MCF 10A (cell line): ENCODE measurements around the gene ZRSR2. TPM values are rescaled to one million over a fixed set of nuclear protein-coding genes. Genes with fewer than 3 reads are reported as not detected.

Experiments used
- BruUV-seq: library from RNA; stranded (reverse); fragments of 400-500 nt; replicated peaks from 2 replicates; lab custom pipeline; 2021; lab: Mats Ljungman, UMichigan
- CTCF ChIA-PET: fragments of 300-600 bp; sonication (Branson Sonifier 250); formaldehyde crosslinking; extraction: SDS; loops from one replicate; lab custom pipeline; 2021; ENCODE audit warnings: antibody characterized with exemption, inconsistent platforms; lab: Yijun Ruan, JAX
- POLR2A ChIA-PET: fragments of 300-600, 350-650 bp; sonication (Branson Sonifier 250); formaldehyde crosslinking; extraction: SDS; loops from one replicate; lab custom pipeline; 2020; ENCODE audit warnings: antibody characterized with exemption, inconsistent platforms; lab: Yijun Ruan, JAX
- DNase-seq: peaks from one replicate; pipeline ENCODE4 v3.0.0-alpha.2; 2018; ENCODE audit not compliant: unreplicated experiment
- H3K27ac Mint-ChIP-seq: one replicate; pipeline ENCODE4 v1.8.0; 2022; ENCODE audit warnings: mild to moderate bottlenecking, low read depth, mixed read lengths; ENCODE audit not compliant: unreplicated experiment
- H3K27me3 Mint-ChIP-seq: one replicate; pipeline ENCODE4 v1.8.0; 2022; ENCODE audit warnings: mixed read lengths; ENCODE audit not compliant: insufficient read depth, unreplicated experiment
- H3K36me3 Mint-ChIP-seq: one replicate; pipeline ENCODE4 v1.8.0; 2022; ENCODE audit warnings: mild to moderate bottlenecking, moderate library complexity, mixed read lengths; ENCODE audit not compliant: insufficient read depth, unreplicated experiment
- H3K4me1 Mint-ChIP-seq: one replicate; pipeline ENCODE4 v1.8.0; 2022; ENCODE audit warnings: mixed read lengths; ENCODE audit not compliant: insufficient read depth, unreplicated experiment
- H3K4me3 Mint-ChIP-seq: one replicate; pipeline ENCODE4 v1.8.0; 2022; ENCODE audit warnings: mild to moderate bottlenecking, moderate library complexity, mixed read lengths; ENCODE audit not compliant: unreplicated experiment
- H3K9me3 Mint-ChIP-seq: one replicate; pipeline ENCODE4 v1.8.0; 2022; ENCODE audit warnings: mixed read lengths; ENCODE audit not compliant: unreplicated experiment
- intact Hi-C: fragments of 100-400 bp; cut with micrococcal nuclease; formaldehyde crosslinking; loops from 2 replicates; pipeline ENCODE4 v1.14.1; 2022
- total RNA-seq: library from RNA; stranded (reverse); gene quantifications from 2 replicates; pipeline ENCODE4 v1.2.3, GENCODE V29; 2022
- TF ChIP-seq, protein P1 (sequence below): fragments of 200-600 bp; IDR thresholded peaks from one replicate; pipeline ENCODE4 v1.8.0; 2022; ENCODE audit warnings: antibody characterized with exemption, mild to moderate bottlenecking; ENCODE audit not compliant: unreplicated experiment

The ZRSR2 gene
- total RNA-seq, 1 experiment from 2014 or later, result 20.3 TPM

- POLR2A ChIA-PET, result interaction anchor here (1.5 to 2.2 kb wide), 3 partner anchors 66 to 931 kb away, joined by 4 to 20 read pairs (median 12); partner anchors contain the start of genes SYAP1 and ZRSR2
- Mint-ChIP-seq H3K27me3 (peaks cover 20% of the 10 kb centered on the region), H3K4me3 (no peak overlapping the region), H3K4me1 (peaks cover 6% of the 10 kb centered on the region), H3K36me3 (no peaks in the 10 kb centered on the region), H3K9me3 (no peaks in the 10 kb centered on the region), H3K27ac (no peak overlapping the region)
- CTCF ChIA-PET, result interaction anchor here (0.7 kb wide), 1 partner anchor 1103 kb away, joined by 3 read pairs; no protein-coding TSS in a partner anchor
- intact Hi-C loops, result loop anchor here (10.0 kb wide), 1 partner anchor 579 kb away; no protein-coding TSS in a partner anchor
- DNase-seq, result no peak
- TF ChIP-seq, protein P1, sequence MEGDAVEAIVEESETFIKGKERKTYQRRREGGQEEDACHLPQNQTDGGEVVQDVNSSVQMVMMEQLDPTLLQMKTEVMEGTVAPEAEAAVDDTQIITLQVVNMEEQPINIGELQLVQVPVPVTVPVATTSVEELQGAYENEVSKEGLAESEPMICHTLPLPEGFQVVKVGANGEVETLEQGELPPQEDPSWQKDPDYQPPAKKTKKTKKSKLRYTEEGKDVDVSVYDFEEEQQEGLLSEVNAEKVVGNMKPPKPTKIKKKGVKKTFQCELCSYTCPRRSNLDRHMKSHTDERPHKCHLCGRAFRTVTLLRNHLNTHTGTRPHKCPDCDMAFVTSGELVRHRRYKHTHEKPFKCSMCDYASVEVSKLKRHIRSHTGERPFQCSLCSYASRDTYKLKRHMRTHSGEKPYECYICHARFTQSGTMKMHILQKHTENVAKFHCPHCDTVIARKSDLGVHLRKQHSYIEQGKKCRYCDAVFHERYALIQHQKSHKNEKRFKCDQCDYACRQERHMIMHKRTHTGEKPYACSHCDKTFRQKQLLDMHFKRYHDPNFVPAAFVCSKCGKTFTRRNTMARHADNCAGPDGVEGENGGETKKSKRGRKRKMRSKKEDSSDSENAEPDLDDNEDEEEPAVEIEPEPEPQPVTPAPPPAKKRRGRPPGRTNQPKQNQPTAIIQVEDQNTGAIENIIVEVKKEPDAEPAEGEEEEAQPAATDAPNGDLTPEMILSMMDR, result no peak
- no TSS peak for BruUV-seq
Measured at GRCh38 chrX:15856222-15856587, 65.9 kb downstream of the ZRSR2 start.

- ChIA-PET POLR2A (no interaction called here), CTCF (no interaction called here)
- Mint-ChIP-seq H3K27ac (no peak overlapping the region), H3K9me3 (no peaks in the 10 kb centered on the region), H3K4me3 (no peak overlapping the region), H3K36me3 (no peaks in the 10 kb centered on the region), H3K4me1 (peaks cover 6% of the 10 kb centered on the region), H3K27me3 (peaks cover 21% of the 10 kb centered on the region)
- TF ChIP-seq, protein P1, result no peak
- DNase-seq, result no peak
- BruUV-seq, result no TSS peak
- intact Hi-C loops, result loop anchor here (10.0 kb wide), 1 partner anchor 578 kb away; no protein-coding TSS in a partner anchor
Measured at GRCh38 chrX:15856636-15857035, 66.4 kb downstream of the ZRSR2 start.

DNA sequence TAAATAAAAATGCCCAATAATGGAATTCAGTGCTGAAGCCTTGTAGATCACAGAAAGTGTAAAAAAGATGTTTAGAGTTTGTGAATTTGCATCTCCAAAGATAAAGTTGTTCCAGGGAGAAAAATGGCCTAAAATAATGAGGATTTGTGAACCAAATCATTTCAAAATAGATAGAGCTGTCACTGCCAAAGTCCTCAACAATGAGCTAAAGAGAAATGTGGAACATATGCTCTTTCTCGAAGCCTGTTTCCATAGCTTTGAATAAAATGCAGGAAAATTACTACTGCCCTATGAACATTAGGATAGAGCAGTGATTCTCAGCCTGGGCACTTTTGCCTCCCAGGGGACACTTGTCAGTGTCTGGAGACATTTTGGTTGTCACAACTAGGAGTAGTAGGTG, 67.8 kb downstream of the ZRSR2 start:
- Mint-ChIP-seq H3K4me1 (peaks cover 6% of the 10 kb centered on the region), H3K4me3 (no peak overlapping the region), H3K36me3 (no peaks in the 10 kb centered on the region), H3K27ac (no peak overlapping the region), H3K27me3 (peaks cover 24% of the 10 kb centered on the region), H3K9me3 (no peaks in the 10 kb centered on the region)
- TF ChIP-seq, protein P1, result no peak
- intact Hi-C loops, result loop anchor here (10.0 kb wide), 1 partner anchor 577 kb away; no protein-coding TSS in a partner anchor
- ChIA-PET POLR2A (no interaction called here), CTCF (interaction anchor here (0.7 kb wide), 1 partner anchor 50 kb away, joined by 3 read pairs; no protein-coding TSS in a partner anchor)
- no peak for DNase-seq
- BruUV-seq, result no TSS peak

GRCh38 chrX:15860921-15861320, 70.6 kb downstream of the ZRSR2 start:
- CTCF ChIA-PET, result interaction anchor here (0.8 to 1.0 kb wide), 3 partner anchors 9 to 156 kb away, joined by 3 read pairs; no protein-coding TSS in a partner anchor
- POLR2A ChIA-PET, result no interaction called here
- intact Hi-C loops, result no loop called here

More at GRCh38 chrX:15860921-15861320, 70.6 kb downstream of the ZRSR2 start:
- peak; percentile 16 for DNase-seq
- no TSS peak for BruUV-seq
- H3K27ac Mint-ChIP-seq, result no peak overlapping the region
- H3K27me3 Mint-ChIP-seq, result peaks cover 24% of the 10 kb centered on the region
- H3K36me3 Mint-ChIP-seq, result no peaks in the 10 kb centered on the region
- no peak overlapping the region for H3K4me3 Mint-ChIP-seq
- H3K9me3 Mint-ChIP-seq, result no peaks in the 10 kb centered on the region
- TF ChIP-seq, protein P1, result no peak
- no peaks in the 10 kb centered on the region for H3K4me1 Mint-ChIP-seq
